Measurements from ENCODE around the gene MAP2K5. TPM values are rescaled to one million over a fixed set of nuclear protein-coding genes. Genes with fewer than 3 reads are reported as not detected.

Gene MAP2K5
- total RNA-seq, 1 donor from 2014 or later = 19.6 TPM

GRCh38 chr15:67768313-67768977, 225.9 kb downstream of the MAP2K5 start:
- Mint-ChIP-seq H3K4me3 (no peak overlapping the region), H3K4me1 (peaks cover 16% of the 10 kb centered on the region), H3K36me3 (ENCODE audit: low read depth) (no peaks in the 10 kb centered on the region), H3K9me3 (no peaks in the 10 kb centered on the region), H3K27ac (ENCODE audit: unreplicated experiment) (no peak overlapping the region), H3K27me3 (ENCODE audit: low read depth) (no peaks in the 10 kb centered on the region)
- no peak for TF ChIP-seq CTCF (conservative IDR thresholded peaks at IDR 0.05)
- no peak for DNase-seq (ENCODE audit: low read depth, low spot score)

GRCh38 chr15:67769497-67770357, 227.2 kb downstream of the MAP2K5 start:
- H3K27ac Mint-ChIP-seq (ENCODE audit: unreplicated experiment) = no peak overlapping the region
- peaks cover 16% of the 10 kb centered on the region for H3K4me1 Mint-ChIP-seq
- no peaks in the 10 kb centered on the region for H3K27me3 Mint-ChIP-seq (ENCODE audit: low read depth)
- no peaks in the 10 kb centered on the region for H3K36me3 Mint-ChIP-seq (ENCODE audit: low read depth)
- no peak for TF ChIP-seq CTCF (conservative IDR thresholded peaks at IDR 0.05)
- no peak for DNase-seq (ENCODE audit: low read depth, low spot score)
- H3K9me3 Mint-ChIP-seq = no peaks in the 10 kb centered on the region
- no peak overlapping the region for H3K4me3 Mint-ChIP-seq

GRCh38 chr15:67770358-67770628, 227.8 kb downstream of the MAP2K5 start:
- no peak overlapping the region for H3K27ac Mint-ChIP-seq (ENCODE audit: unreplicated experiment)
- no peak overlapping the region for H3K4me3 Mint-ChIP-seq
- peaks cover 15% of the 10 kb centered on the region for H3K4me1 Mint-ChIP-seq
- no peaks in the 10 kb centered on the region for H3K27me3 Mint-ChIP-seq (ENCODE audit: low read depth)
- no peaks in the 10 kb centered on the region for H3K9me3 Mint-ChIP-seq
- no peak for TF ChIP-seq CTCF (conservative IDR thresholded peaks at IDR 0.05)
- DNase-seq (ENCODE audit: low read depth, low spot score) = no peak
- no peaks in the 10 kb centered on the region for H3K36me3 Mint-ChIP-seq (ENCODE audit: low read depth)

- Mint-ChIP-seq H3K36me3 (ENCODE audit: low read depth) (no peaks in the 10 kb centered on the region), H3K4me3 (no peak overlapping the region), H3K9me3 (no peaks in the 10 kb centered on the region), H3K4me1 (peaks cover 5% of the 10 kb centered on the region), H3K27ac (ENCODE audit: unreplicated experiment) (no peak overlapping the region), H3K27me3 (ENCODE audit: low read depth) (no peaks in the 10 kb centered on the region)
- DNase-seq (ENCODE audit: low read depth, low spot score) = no peak
- no peak for TF ChIP-seq CTCF (conservative IDR thresholded peaks at IDR 0.05)
Observed at GRCh38 chr15:67771189-67771800, 228.8 kb downstream of the MAP2K5 start.

GRCh38 chr15:67774626-67775025, 232.1 kb downstream of the MAP2K5 start:
- TF ChIP-seq CTCF (conservative IDR thresholded peaks at IDR 0.05) = no peak
- Mint-ChIP-seq H3K36me3 (ENCODE audit: low read depth) (no peaks in the 10 kb centered on the region), H3K4me1 (peaks cover 4% of the 10 kb centered on the region)

More at GRCh38 chr15:67774626-67775025, 232.1 kb downstream of the MAP2K5 start:
- Mint-ChIP-seq H3K27me3 (ENCODE audit: low read depth) (no peaks in the 10 kb centered on the region), H3K9me3 (no peaks in the 10 kb centered on the region), H3K4me3 (no peak overlapping the region), H3K27ac (ENCODE audit: unreplicated experiment) (no peak overlapping the region)
- no peak for DNase-seq (ENCODE audit: low read depth, low spot score)

All from neural crest cell (in vitro differentiated cells).